Stimulated activated CD4-positive, alpha-beta T cell treated with anti-CD3 and anti-CD28 coated beads, Interleukin-15, amount 100 ng/mL, for 1 hour (primary cell): ENCODE results near the gene EIPR1.
"Not testable (repeated sequence)": the region's sequence is repeated elsewhere in the genome, so short reads cannot be mapped to it uniquely, and the experiment has no call there.

Experiments used
- DNase-seq, 2 donors: peaks; one replicate each; pipeline ENCODE4 v3.0.0-alpha.2; 2020; ENCODE audit warnings: low read depth in 1 of 2, low spot score in 1 of 2

EIPR1 gene

GRCh38 chr2:3198671-3199192 is 178.9 kb downstream of the EIPR1 start:
- DNase-seq, result not testable (repeated sequence)

DNA sequence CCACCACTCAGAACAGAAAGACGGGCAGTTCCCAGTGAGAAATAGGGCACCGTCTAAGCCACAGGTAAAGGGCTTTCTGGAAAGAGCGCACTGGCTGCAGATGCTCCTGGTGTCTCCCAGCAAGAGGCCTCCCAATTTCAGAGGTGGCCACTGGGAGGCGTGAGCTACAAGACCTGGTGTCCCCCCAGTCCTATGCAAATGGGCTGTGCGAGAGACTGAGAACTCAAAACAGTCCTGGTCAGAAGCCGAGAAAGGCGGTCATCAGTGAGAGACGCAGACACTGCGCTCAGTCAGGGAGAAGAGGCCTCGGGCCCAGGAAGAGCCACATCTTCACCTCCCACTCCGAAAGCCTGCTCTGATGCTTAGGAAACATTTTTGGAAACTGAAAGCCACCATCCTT is 179.5 kb downstream of the EIPR1 start:
- DNase-seq, result no peak

DNA sequence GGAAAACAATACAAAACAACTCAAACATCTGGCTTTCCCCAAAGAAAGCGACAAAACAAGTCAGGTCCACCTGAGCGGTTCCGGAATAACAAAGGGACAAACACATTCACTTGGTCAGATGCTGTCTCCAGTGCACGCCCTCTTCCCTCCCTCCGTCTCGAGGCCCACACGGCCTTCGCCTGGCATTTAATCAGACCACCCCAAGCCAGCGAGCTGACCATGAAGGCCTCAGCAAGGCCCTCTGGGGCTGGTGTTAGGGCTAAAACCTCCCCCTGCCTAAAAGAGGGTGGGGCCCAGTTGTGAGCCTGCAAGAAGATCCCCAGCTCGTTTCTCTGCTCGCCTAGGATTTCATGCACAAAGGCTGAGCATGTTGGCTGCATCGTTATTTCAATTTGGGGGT is 180.3 kb downstream of the EIPR1 start:
- DNase-seq, result no peak

DNA sequence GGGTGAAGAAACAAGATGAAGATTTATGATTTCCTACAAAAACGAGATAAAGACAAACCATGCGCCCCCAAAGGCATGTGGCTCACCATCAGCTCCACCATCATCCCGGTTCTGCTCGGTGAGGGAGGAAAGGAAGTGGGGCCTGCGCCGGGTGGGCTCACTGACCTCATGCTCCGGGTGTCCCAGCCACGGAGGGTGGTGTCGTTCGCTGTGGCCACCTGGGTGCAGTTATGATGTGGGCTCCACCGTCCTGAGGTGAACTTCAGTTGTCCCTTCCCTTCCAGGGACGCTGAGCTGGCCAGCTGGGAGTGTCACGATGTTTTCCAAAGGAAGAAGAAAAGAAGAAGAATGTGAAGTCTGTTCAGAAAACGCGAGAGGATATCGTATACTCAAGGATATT is 180.9 kb downstream of the EIPR1 start:
- no peak for DNase-seq

DNA sequence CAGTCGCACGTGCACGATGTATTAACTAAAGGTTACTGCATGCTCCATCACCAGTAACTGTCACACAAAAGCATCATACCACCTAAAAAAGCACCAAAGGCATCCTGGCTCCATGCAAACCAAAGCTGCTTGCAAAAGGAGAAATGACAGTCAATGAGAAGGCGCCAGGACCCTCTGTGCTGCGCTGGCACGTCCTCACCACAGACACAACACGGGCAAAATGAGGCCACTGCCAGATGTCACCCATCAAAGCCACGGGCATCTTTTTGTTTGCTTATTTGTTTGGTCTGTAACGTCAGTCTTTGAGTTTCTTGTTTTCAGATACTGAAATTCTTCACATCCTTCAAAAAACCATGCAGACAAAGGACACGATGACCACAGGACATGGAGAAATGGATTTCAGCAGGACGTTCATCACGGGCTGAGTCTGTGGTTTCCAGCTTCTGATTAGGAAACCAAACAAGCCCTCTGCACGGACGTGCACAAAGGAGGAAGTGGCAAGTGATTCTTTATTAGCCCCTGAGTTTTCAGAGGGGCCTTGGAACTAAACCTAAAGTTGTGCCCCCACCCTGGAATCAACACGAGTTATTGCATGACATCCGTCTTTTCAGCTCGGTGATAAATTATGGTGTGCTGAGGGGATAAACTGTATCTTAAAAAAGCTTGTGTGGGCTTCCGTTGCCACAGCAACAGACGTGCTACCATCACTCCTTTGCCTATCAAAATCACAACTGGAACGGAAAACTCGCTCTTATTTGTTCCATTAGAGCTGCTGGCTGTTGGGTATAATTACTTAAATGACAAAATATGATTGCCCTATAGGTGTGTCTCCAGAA is 181.8 kb downstream of the EIPR1 start:
- no peak for DNase-seq

GRCh38 chr2:3194828-3195227 is 182.8 kb downstream of the EIPR1 start:
- no peak for DNase-seq

- DNase-seq, result no peak
Measured at GRCh38 chr2:3193443-3194330, 183.9 kb downstream of the EIPR1 start.

- no peak for DNase-seq
Measured at GRCh38 chr2:3192920-3193319, 184.7 kb downstream of the EIPR1 start.

DNA sequence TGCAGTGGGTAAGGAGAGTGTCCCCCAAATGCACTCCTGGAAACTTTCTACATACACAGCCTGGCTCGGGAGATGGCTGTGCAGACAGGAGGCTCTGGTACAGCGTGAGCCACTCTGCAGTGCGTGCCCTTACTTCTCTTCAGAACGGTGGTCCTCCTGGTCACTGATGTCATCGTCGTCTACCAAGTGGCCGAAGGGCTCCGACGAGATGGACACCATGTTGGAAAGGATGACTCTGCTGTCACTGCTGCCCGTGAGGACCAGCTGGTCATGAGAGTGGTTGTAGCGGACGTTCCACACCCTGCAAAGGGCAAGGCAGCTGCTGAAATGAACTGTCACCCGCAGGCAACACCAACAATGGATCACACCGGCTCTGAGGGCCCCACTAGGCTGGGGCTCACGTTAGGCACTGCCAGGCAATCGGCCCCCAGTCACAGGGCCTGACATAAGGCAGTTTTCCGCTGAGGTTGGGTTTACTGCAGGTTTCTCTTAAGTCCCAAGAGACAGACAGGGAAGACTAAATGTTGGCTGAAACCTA is 185.3 kb downstream of the EIPR1 start:
- DNase-seq, result no peak

DNA sequence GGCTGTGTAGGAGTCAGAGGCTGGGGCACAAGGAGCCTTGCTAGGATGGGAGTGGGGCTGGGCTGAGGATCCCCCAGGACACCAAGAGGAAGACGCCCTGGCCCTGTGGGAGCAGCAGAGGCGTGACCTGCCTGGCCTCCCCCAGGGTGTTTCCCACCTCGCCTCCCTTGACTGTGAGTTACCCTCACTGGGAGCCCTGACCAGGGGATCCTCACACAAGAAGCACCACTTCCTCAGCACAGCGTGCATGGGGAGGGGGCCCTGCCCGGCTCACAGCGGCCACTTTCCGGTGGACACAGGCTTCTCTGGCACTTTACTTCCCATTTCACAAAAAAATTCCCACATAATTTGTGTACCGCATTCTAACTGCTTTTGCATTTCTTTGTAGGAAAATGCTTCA is 187.7 kb downstream of the EIPR1 start:
- DNase-seq, result no peak

- DNase-seq, result no peak
Measured at GRCh38 chr2:3189076-3189591, 188.5 kb downstream of the EIPR1 start.

- DNase-seq, result no peak
Measured at GRCh38 chr2:3188405-3188946, 189.1 kb downstream of the EIPR1 start.

GRCh38 chr2:3187467-3187866 is 190.2 kb downstream of the EIPR1 start:
- DNase-seq, result no peak

DNA sequence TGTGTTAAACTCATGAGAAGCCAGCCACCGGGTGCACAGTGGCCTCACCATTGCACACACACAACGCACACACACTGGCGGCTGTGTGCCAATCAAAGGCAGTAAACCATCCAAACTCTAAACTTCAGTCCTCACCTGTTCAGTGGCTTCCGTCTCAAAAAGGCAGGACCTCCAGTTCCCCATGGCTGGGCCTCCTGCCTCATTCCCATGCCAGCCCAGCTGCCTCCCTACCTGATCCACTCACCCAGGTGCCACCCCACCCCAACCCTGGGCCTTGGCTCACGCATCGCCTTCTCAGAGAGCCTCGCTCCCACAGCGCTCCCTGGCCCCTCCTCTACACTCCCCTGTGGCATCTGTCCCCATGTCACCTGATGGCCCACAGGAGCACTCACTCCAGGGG is 190.9 kb downstream of the EIPR1 start:
- DNase-seq, result no peak

- no peak for DNase-seq
Measured at GRCh38 chr2:3185910-3186309, 191.7 kb downstream of the EIPR1 start.

DNA sequence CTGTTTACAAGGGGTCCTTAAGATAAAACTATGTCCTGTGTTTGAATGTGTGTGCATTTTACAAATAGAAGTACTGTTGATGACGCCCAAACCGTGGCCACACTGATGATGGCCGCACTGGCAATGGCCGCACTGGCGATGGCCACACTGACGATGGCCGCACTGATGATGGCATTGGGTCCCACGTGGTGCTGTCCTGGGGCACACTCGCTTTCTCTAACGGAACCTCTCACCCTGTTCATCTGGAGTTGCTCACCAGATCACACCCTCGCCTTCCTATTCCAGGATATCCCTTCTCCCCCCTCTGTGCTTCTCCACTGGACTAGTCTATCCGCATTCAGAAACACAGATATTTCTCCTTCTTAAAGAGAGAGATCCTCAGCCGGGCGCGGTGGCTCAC is 192.4 kb downstream of the EIPR1 start:
- no peak for DNase-seq

GRCh38 chr2:3184167-3184566 is 193.5 kb downstream of the EIPR1 start:
- DNase-seq, result no peak

- no peak for DNase-seq
Measured at GRCh38 chr2:3183766-3184165, 193.9 kb downstream of the EIPR1 start.

- DNase-seq, result no peak
Measured at GRCh38 chr2:3182848-3183247, 194.8 kb downstream of the EIPR1 start.

DNA sequence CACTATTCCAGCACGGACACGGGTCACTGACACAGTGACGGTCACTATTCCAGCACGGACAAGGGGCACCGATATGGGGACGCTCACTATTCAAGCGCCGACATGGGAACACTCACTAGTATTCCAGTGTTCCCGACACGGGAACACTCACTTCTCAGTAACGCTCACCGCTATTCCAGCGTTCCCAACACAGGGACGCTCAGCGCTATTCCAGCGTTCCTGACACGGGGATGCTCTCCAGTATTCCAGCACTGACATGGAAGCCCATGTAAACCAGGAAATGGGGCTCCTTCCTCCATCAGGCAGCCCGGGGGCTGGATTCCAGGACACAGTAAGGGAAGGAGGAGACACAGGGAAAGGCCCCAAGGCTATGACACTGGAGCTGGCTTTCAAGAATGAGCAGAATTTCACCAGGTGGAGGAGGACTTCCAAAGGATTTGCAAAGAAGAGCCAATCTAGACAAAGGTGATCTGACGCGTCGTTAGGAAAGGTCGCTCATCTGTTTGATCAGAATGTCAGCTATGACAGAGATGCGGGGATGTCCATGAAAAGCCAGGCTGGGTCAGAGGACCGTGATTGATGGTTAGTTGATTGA is 196.1 kb downstream of the EIPR1 start:
- no peak for DNase-seq

GRCh38 chr2:3180909-3181221 is 196.8 kb downstream of the EIPR1 start:
- DNase-seq, result not testable (repeated sequence)
